ENCODE measurements around the gene CCDC88A. TPM values are rescaled to one million over a fixed set of nuclear protein-coding genes. Genes with fewer than 3 reads are reported as not detected.
A peak's percentile ranks its signal among the peaks of the same experiment; 100 is the strongest.
"Not testable (repeated sequence)": the region's sequence is repeated elsewhere in the genome, so short reads cannot be mapped to it uniquely, and the experiment has no call there.

The CCDC88A gene
- total and polyA plus RNA-seq, 4 experiments from 2014 or later: 0.53 to 19.1 (median 13.8) TPM

GRCh38 chr2:55279214-55279835 lies 140.3 kb downstream of the CCDC88A start:
- Mint-ChIP-seq H3K27ac (peak overlapping the region in 1 of 7 donors; percentile 19), H3K4me1 (peaks cover 10 to 28% (median 18%) of the 10 kb centered on the region in 4 donors)
- H3K9me3 ChIP-seq (ENCODE audit: control insufficient read depth in 1 of 2, low read length in 2 of 2); H3K36me3 ChIP-seq (ENCODE audit: insufficient read depth, low read length); H3K9me3 Mint-ChIP-seq; POLR2A ChIA-PET (ENCODE audit: partially characterized antibody); H3K27me3 Mint-ChIP-seq; intact Hi-C loops (cut with micrococcal nuclease); H3K36me3 Mint-ChIP-seq; H3K27ac ChIP-seq (ENCODE audit: low read depth, low read length); H3K4me3 Mint-ChIP-seq; H3K4me3 ChIP-seq (ENCODE audit: low read length in 2 of 2); CTCF ChIA-PET (ENCODE audit: partially characterized antibody); DNase-seq; H3K27me3 ChIP-seq (ENCODE audit: insufficient read depth, low read length): not testable (repeated sequence)
- peaks cover 18% of the 10 kb centered on the region for H3K4me1 ChIP-seq (ENCODE audit: insufficient read depth, low read length)

GRCh38 chr2:55277310-55277709 lies 142.3 kb downstream of the CCDC88A start:
- Histone ChIP-seq H3K4me1 (ENCODE audit: insufficient read depth, low read length) (peaks cover 5% of the 10 kb centered on the region), H3K9me3 (ENCODE audit: control insufficient read depth in 1 of 2, low read length in 2 of 2) (no peaks in the 10 kb centered on the region), H3K36me3 (ENCODE audit: insufficient read depth, low read length) (no peaks in the 10 kb centered on the region), H3K4me3 (ENCODE audit: low read length in 2 of 2) (no peak overlapping the region), H3K27ac (ENCODE audit: low read depth, low read length) (no peak overlapping the region), H3K27me3 (ENCODE audit: insufficient read depth, low read length) (no peaks in the 10 kb centered on the region)
- Mint-ChIP-seq H3K9me3 (no peaks in the 10 kb centered on the region), H3K4me1 (peaks cover 0 to 10% (median 4%) of the 10 kb centered on the region in 4 donors), H3K4me3 (no peak overlapping the region), H3K27ac (no peak overlapping the region), H3K27me3 (peaks cover 0 to 2% of the 10 kb centered on the region in 2 donors), H3K36me3 (peaks cover 0 to under 1% of the 10 kb centered on the region in 2 donors)
- CTCF ChIA-PET (ENCODE audit: partially characterized antibody): no interaction called here
- intact Hi-C loops (cut with micrococcal nuclease): no loop called here
- DNase-seq: no peak
- POLR2A ChIA-PET (ENCODE audit: partially characterized antibody): no interaction called here

- POLR2A ChIA-PET (ENCODE audit: partially characterized antibody); H3K27me3 Mint-ChIP-seq; H3K27ac Mint-ChIP-seq; H3K9me3 ChIP-seq (ENCODE audit: control insufficient read depth in 1 of 2, low read length in 2 of 2); H3K36me3 ChIP-seq (ENCODE audit: insufficient read depth, low read length); H3K36me3 Mint-ChIP-seq; intact Hi-C loops (cut with micrococcal nuclease); H3K4me3 Mint-ChIP-seq; H3K27me3 ChIP-seq (ENCODE audit: insufficient read depth, low read length); H3K9me3 Mint-ChIP-seq; DNase-seq; H3K4me3 ChIP-seq (ENCODE audit: low read length in 2 of 2); CTCF ChIA-PET (ENCODE audit: partially characterized antibody); H3K27ac ChIP-seq (ENCODE audit: low read depth, low read length): not testable (repeated sequence)
- peaks cover 7 to 20% (median 12%) of the 10 kb centered on the region in 4 donors for H3K4me1 Mint-ChIP-seq
- peaks cover 13% of the 10 kb centered on the region for H3K4me1 ChIP-seq (ENCODE audit: insufficient read depth, low read length)
These were observed 145.3 kb downstream of the CCDC88A start for GRCh38 chr2:55274346-55274745.

GRCh38 chr2:55269645-55269990 lies 150.0 kb downstream of the CCDC88A start:
- H3K27me3 Mint-ChIP-seq: peaks cover 0 to 2% of the 10 kb centered on the region in 2 donors
- ChIA-PET CTCF (ENCODE audit: partially characterized antibody) (interaction anchor here (0.9 to 1.5 kb wide), 3 partner anchors 9 to 236 kb away, joined by 3 to 4 read pairs (median 3); no protein-coding TSS in a partner anchor), POLR2A (ENCODE audit: partially characterized antibody) (interaction anchor here (0.5 to 3.1 kb wide), 11 partner anchors 11 to 547 kb away, joined by 3 to 20 read pairs (median 4); partner anchors contain the start of genes CCDC88A, CFAP36, CLHC1 and EML6)
- no peaks in the 10 kb centered on the region for H3K9me3 ChIP-seq (ENCODE audit: control insufficient read depth in 1 of 2, low read length in 2 of 2)
- DNase-seq: peak in 4 of 5 donors; percentile 7 to 16 (median 11)
- H3K9me3 Mint-ChIP-seq: peaks cover 0 to 2% (median 0%) of the 10 kb centered on the region in 8 donors
- peak overlapping the region; percentile 86 to 98 (median 97) for H3K27ac Mint-ChIP-seq
- peaks cover 3 to 22% of the 10 kb centered on the region in 2 donors for H3K36me3 Mint-ChIP-seq
- peaks cover 21% of the 10 kb centered on the region for H3K4me1 ChIP-seq (ENCODE audit: insufficient read depth, low read length)
- peak overlapping the region; percentile 86 to 98 (median 96) for H3K4me3 Mint-ChIP-seq
- H3K4me1 Mint-ChIP-seq: peaks cover 11 to 37% (median 20%) of the 10 kb centered on the region in 4 donors
- no peaks in the 10 kb centered on the region for H3K27me3 ChIP-seq (ENCODE audit: insufficient read depth, low read length)
- peaks cover 5% of the 10 kb centered on the region for H3K36me3 ChIP-seq (ENCODE audit: insufficient read depth, low read length)
- intact Hi-C loops (cut with micrococcal nuclease): loop anchor here (1.0 to 5.0 kb wide), 4 partner anchors 13 to 163 kb away; partner anchors contain the start of genes CCDC88A, CLHC1 and RPS27A
- peak overlapping the region; percentile 67 for H3K27ac ChIP-seq (ENCODE audit: low read depth, low read length)
- H3K4me3 ChIP-seq (ENCODE audit: low read length in 2 of 2): peak overlapping the region; percentile 71 to 74

- intact Hi-C loops (cut with micrococcal nuclease): loop anchor here (1.0 to 5.0 kb wide), 4 partner anchors 13 to 164 kb away; partner anchors contain the start of genes CCDC88A, CLHC1 and RPS27A
- peak within 1 kb of the TSS; percentile 86 to 98 (median 96) for H3K4me3 Mint-ChIP-seq
- POLR2A ChIA-PET (ENCODE audit: partially characterized antibody): interaction anchor here (0.5 to 3.1 kb wide), 12 partner anchors 11 to 546 kb away, joined by 3 to 20 read pairs (median 4); partner anchors contain the start of genes CCDC88A, CFAP36, CLHC1 and EML6
- Histone ChIP-seq H3K27me3 (ENCODE audit: insufficient read depth, low read length) (no peaks in the 10 kb centered on the region), H3K4me1 (ENCODE audit: insufficient read depth, low read length) (peaks cover 21% of the 10 kb centered on the region), H3K27ac (ENCODE audit: low read depth, low read length) (peak within 1 kb of the TSS; percentile 67), H3K4me3 (ENCODE audit: low read length in 2 of 2) (peak within 1 kb of the TSS; percentile 71 to 74), H3K9me3 (ENCODE audit: control insufficient read depth in 1 of 2, low read length in 2 of 2) (no peaks in the 10 kb centered on the region), H3K36me3 (ENCODE audit: insufficient read depth, low read length) (peaks cover 5% of the 10 kb centered on the region)
- H3K27ac Mint-ChIP-seq: peak within 1 kb of the TSS; percentile 86 to 98 (median 97)
- DNase-seq: peak; percentile 79 to 87 (median 80)
- peaks cover 7 to 27% of the 10 kb centered on the region in 2 donors for H3K36me3 Mint-ChIP-seq
- H3K9me3 Mint-ChIP-seq: peaks cover 0 to 2% (median 0%) of the 10 kb centered on the region in 8 donors
- H3K4me1 Mint-ChIP-seq: peaks cover 11 to 37% (median 20%) of the 10 kb centered on the region in 4 donors
- H3K27me3 Mint-ChIP-seq: no peaks in the 10 kb centered on the region
- CTCF ChIA-PET (ENCODE audit: partially characterized antibody): interaction anchor here (1.0 kb wide), 1 partner anchor 237 kb away, joined by 3 read pairs; no protein-coding TSS in a partner anchor
These were observed 150.6 kb downstream of the CCDC88A start, which contains the start of gene MTIF2 for GRCh38 chr2:55268907-55269644. TSS of gene MTIF2 (minus strand) at chr2:55269231. CDS start at chr2:55263858, 5,373 bp downstream.

GRCh38 chr2:55268288-55268906 lies 151.3 kb downstream of the CCDC88A start:
- intact Hi-C loops (cut with micrococcal nuclease): loop anchor here (2.0 to 5.0 kb wide), 2 partner anchors 149 to 164 kb away; partner anchors contain the start of gene CCDC88A
- Histone ChIP-seq H3K4me3 (ENCODE audit: low read length in 2 of 2) (peak overlapping the region; percentile 71 to 74), H3K4me1 (ENCODE audit: insufficient read depth, low read length) (peaks cover 21% of the 10 kb centered on the region), H3K9me3 (ENCODE audit: control insufficient read depth in 1 of 2, low read length in 2 of 2) (no peaks in the 10 kb centered on the region), H3K36me3 (ENCODE audit: insufficient read depth, low read length) (peaks cover 5% of the 10 kb centered on the region), H3K27me3 (ENCODE audit: insufficient read depth, low read length) (no peaks in the 10 kb centered on the region), H3K27ac (ENCODE audit: low read depth, low read length) (peak overlapping the region; percentile 67)
- Mint-ChIP-seq H3K27ac (peak overlapping the region; percentile 86 to 98 (median 97)), H3K4me3 (peak overlapping the region; percentile 86 to 98 (median 96)), H3K36me3 (peaks cover 12 to 34% of the 10 kb centered on the region in 2 donors), H3K27me3 (no peaks in the 10 kb centered on the region), H3K9me3 (peaks cover 0 to 2% (median 0%) of the 10 kb centered on the region in 8 donors), H3K4me1 (peaks cover 11 to 37% (median 20%) of the 10 kb centered on the region in 4 donors)
- ChIA-PET CTCF (ENCODE audit: partially characterized antibody) (interaction anchor here (1.2 kb wide), 1 partner anchor 9 kb away, joined by 4 read pairs; no protein-coding TSS in a partner anchor), POLR2A (ENCODE audit: partially characterized antibody) (interaction anchor here (0.7 to 3.1 kb wide), 7 partner anchors 14 to 251 kb away, joined by 3 to 20 read pairs (median 4); partner anchors contain the start of genes CCDC88A, CFAP36, CLHC1 and RPS27A)
- DNase-seq: no peak
